ENCODE results near the gene KLHL5.

KLHL5 gene

GRCh38 chr4:39044364-39044955 lies 17.6 kb upstream of the KLHL5 start:
- no peak for DNase-seq (ENCODE audit: low read depth)

GRCh38 chr4:39044956-39045826 lies 16.8 kb upstream of the KLHL5 start:
- DNase-seq (ENCODE audit: low read depth): no peak

- DNase-seq (ENCODE audit: low read depth): no peak
Measured at GRCh38 chr4:39045827-39046221, 16.2 kb upstream of the KLHL5 start.

GRCh38 chr4:39046249-39046648 lies 15.8 kb upstream of the KLHL5 start:
- DNase-seq (ENCODE audit: low read depth): no peak

GRCh38 chr4:39047681-39048080 lies 14.4 kb upstream of the KLHL5 start:
- DNase-seq (ENCODE audit: low read depth): no peak

GRCh38 chr4:39048311-39048710 lies 13.7 kb upstream of the KLHL5 start:
- DNase-seq (ENCODE audit: low read depth): no peak

GRCh38 chr4:39050590-39050989 lies 11.4 kb upstream of the KLHL5 start:
- no peak for DNase-seq (ENCODE audit: low read depth)

- DNase-seq (ENCODE audit: low read depth): no peak
Measured at GRCh38 chr4:39051492-39051891, 10.5 kb upstream of the KLHL5 start.

- DNase-seq (ENCODE audit: low read depth): no peak
Measured at GRCh38 chr4:39053983-39054382, 8.0 kb upstream of the KLHL5 start.

- DNase-seq (ENCODE audit: low read depth): no peak
Measured at GRCh38 chr4:39054497-39054896, 7.5 kb upstream of the KLHL5 start.

- DNase-seq (ENCODE audit: low read depth): no peak
Measured at GRCh38 chr4:39056023-39056422, 6.0 kb upstream of the KLHL5 start.

- DNase-seq (ENCODE audit: low read depth): no peak
Measured at GRCh38 chr4:39061457-39061856, 575 bp upstream of the KLHL5 start.

GRCh38 chr4:39062770-39063097 lies 702 bp downstream of the KLHL5 start:
- no peak for DNase-seq (ENCODE audit: low read depth)

GRCh38 chr4:39063430-39063829 lies 1.4 kb downstream of the KLHL5 start:
- no peak for DNase-seq (ENCODE audit: low read depth)

GRCh38 chr4:39066371-39066770 lies 4.3 kb downstream of the KLHL5 start:
- DNase-seq (ENCODE audit: low read depth): no peak

- DNase-seq (ENCODE audit: low read depth): no peak
Measured at GRCh38 chr4:39067031-39067430, 5.0 kb downstream of the KLHL5 start.

GRCh38 chr4:39067451-39067850 lies 5.4 kb downstream of the KLHL5 start:
- no peak for DNase-seq (ENCODE audit: low read depth)

- DNase-seq (ENCODE audit: low read depth): no peak
Measured at GRCh38 chr4:39068907-39069306, 6.9 kb downstream of the KLHL5 start.

- no peak for DNase-seq (ENCODE audit: low read depth)
Measured at GRCh38 chr4:39078829-39079228, 16.8 kb downstream of the KLHL5 start.

- peak; percentile 30 for DNase-seq (ENCODE audit: low read depth)
Measured at GRCh38 chr4:39083164-39083563, 21.1 kb downstream of the KLHL5 start.

GRCh38 chr4:39085891-39086290 lies 23.9 kb downstream of the KLHL5 start:
- peak; percentile 74 for DNase-seq (ENCODE audit: low read depth)

GRCh38 chr4:39096847-39097246 lies 34.8 kb downstream of the KLHL5 start:
- no peak for DNase-seq (ENCODE audit: low read depth)

- DNase-seq (ENCODE audit: low read depth): no peak
Measured at GRCh38 chr4:39097290-39097689, 35.3 kb downstream of the KLHL5 start.

GRCh38 chr4:39102297-39102696 lies 40.3 kb downstream of the KLHL5 start:
- DNase-seq (ENCODE audit: low read depth): no peak
